Neural progenitor cell (in vitro differentiated cells): ENCODE data around the gene WNK1. TPM values are rescaled to one million over a fixed set of nuclear protein-coding genes. Genes with fewer than 3 reads are reported as not detected.

Source experiments
- DNase-seq: peaks from one replicate; pipeline ENCODE4 v3.0.0-alpha.2; 2016; ENCODE audit warnings: low spot score
- H2AFZ ChIP-seq: fragments of 200-600 bp; sonication (generic); replicated peaks from 2 replicates; pipeline ENCODE4 v1.6.1; 2016; ENCODE audit warnings: antibody characterized with exemption
- H3F3A ChIP-seq: fragments of 200-600 bp; sonication (generic); 2 replicates; pipeline ENCODE4 v1.6.1; 2016; ENCODE audit warnings: antibody characterized with exemption, low read depth
- H3K27ac ChIP-seq: fragments of 200-600 bp; sonication (generic); 2 replicates; pipeline ENCODE4 v1.5.1; 2016; ENCODE audit warnings: mild to moderate bottlenecking
- H3K27me3 ChIP-seq: fragments of 200-600 bp; sonication (generic); 2 replicates; pipeline ENCODE4 v1.6.1; 2016; ENCODE audit warnings: mild to moderate bottlenecking, moderate library complexity
- H3K36me3 ChIP-seq: fragments of 200-600 bp; sonication (generic); 2 replicates; pipeline ENCODE4 v1.5.1; 2016
- H3K4me1 ChIP-seq: fragments of 200-600 bp; sonication (generic); 2 replicates; pipeline ENCODE4 v1.6.1; 2016; ENCODE audit warnings: mixed run types
- H3K4me2 ChIP-seq: fragments of 200-600 bp; sonication (generic); 2 replicates; pipeline ENCODE4 v1.6.1; 2016
- H3K4me3 ChIP-seq: fragments of 200-600 bp; sonication (generic); 2 replicates; pipeline ENCODE4 v1.5.1; 2016
- H3K79me2 ChIP-seq: fragments of 200-600 bp; sonication (generic); 2 replicates; pipeline ENCODE4 v1.6.1; 2016; ENCODE audit warnings: low read depth
- H3K9ac ChIP-seq: fragments of 200-600 bp; sonication (generic); 2 replicates; pipeline ENCODE4 v1.6.1; 2016
- H3K9me3 ChIP-seq: fragments of 200-600 bp; sonication (generic); 2 replicates; pipeline ENCODE4 v1.5.1; 2016; ENCODE audit warnings: low read depth
- H4K20me1 ChIP-seq: fragments of 200-600 bp; sonication (generic); 2 replicates; pipeline ENCODE4 v1.6.1; 2016; ENCODE audit warnings: low read depth
- H3K27ac Mint-ChIP-seq: 3 replicates; pipeline ENCODE4 v1.8.0; 2021; ENCODE audit warnings: mixed read lengths
- H3K27me3 Mint-ChIP-seq: 2 replicates; pipeline ENCODE4 v1.8.0; 2022; ENCODE audit warnings: low read depth, mild to moderate bottlenecking, inconsistent platforms, moderate library complexity, mixed read lengths; ENCODE audit not compliant: insufficient read depth
- H3K36me3 Mint-ChIP-seq: 3 replicates; pipeline ENCODE4 v1.8.0; 2021; ENCODE audit warnings: mixed read lengths
- H3K4me1 Mint-ChIP-seq: 3 replicates; pipeline ENCODE4 v1.8.0; 2021; ENCODE audit warnings: mixed read lengths
- H3K4me3 Mint-ChIP-seq: 3 replicates; pipeline ENCODE4 v1.8.0; 2021; ENCODE audit warnings: mild to moderate bottlenecking, moderate library complexity, mixed read lengths
- H3K9me3 Mint-ChIP-seq: 3 replicates; pipeline ENCODE4 v1.8.0; 2020; ENCODE audit warnings: mixed read lengths
- EZH2 ChIP-seq: fragments of 200-600 bp; sonication (generic); IDR thresholded peaks from 2 replicates; pipeline ENCODE4 v1.6.1; 2017; ENCODE audit warnings: antibody characterized with exemption, mild to moderate bottlenecking, moderate library complexity
- EZH2phosphoT487 ChIP-seq: fragments of 200-600 bp; sonication (generic); IDR thresholded peaks from 2 replicates; pipeline ENCODE4 v1.6.1; 2017; ENCODE audit warnings: antibody characterized with exemption
- total RNA-seq: library from RNA; depleted of rRNA; stranded (reverse); fragments of >200 nt; gene quantifications from 2 replicates; pipeline ENCODE4 v1.2.3, GENCODE V29; 2015; ENCODE audit warnings: low replicate concordance
- TF ChIP-seq, protein P1 (sequence below): fragments of 200-600 bp; sonication (generic); IDR thresholded peaks from 2 replicates; pipeline ENCODE4 v1.5.1; 2017; ENCODE audit warnings: antibody characterized with exemption, mild to moderate bottlenecking

Gene WNK1
- total RNA-seq, 1 donor from 2014 or later: 73.1 TPM

DNA sequence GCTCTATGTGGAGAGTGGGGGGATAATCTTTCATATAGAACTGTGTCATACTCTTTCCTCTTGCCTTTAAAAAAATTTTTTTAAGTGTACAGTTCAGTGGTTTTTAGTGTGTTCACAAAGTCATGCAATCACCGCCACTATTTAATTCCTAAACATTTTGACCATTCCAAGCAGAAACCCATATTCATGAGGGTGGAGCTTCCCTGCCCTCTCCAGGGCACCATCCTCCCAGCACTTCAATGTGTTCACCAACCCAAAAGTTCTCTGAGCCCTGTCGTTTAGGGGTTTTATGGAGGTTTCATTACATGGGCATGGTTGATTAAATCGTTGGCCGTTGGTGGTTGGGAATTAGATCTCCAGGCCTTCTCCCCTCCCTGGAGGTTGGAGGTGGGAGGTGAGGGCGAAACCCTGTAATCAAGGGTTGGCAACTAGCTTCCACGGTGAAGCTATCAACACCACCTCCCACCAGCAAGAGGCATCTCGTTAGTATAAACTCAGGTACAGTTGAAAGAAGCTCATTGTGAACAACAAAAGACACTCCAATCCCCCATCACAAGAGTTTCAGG lies 42.8 kb upstream of the WNK1 start:
- no peak overlapping the region for H3K9ac ChIP-seq
- no peak overlapping the region for H2AFZ ChIP-seq
- Mint-ChIP-seq H3K36me3 (no peaks in the 10 kb centered on the region), H3K9me3 (peaks cover 2% of the 10 kb centered on the region), H3K4me1 (peaks cover 6% of the 10 kb centered on the region), H3K27ac (no peak overlapping the region), H3K4me3 (no peak overlapping the region), H3K27me3 (peaks cover 12% of the 10 kb centered on the region)
- no peaks in the 10 kb centered on the region for H3K36me3 ChIP-seq
- no peak for DNase-seq
- peaks cover 3% of the 10 kb centered on the region for H3K4me1 ChIP-seq
- no peaks in the 10 kb centered on the region for H3K9me3 ChIP-seq
- H3K27ac ChIP-seq: no peak overlapping the region
- TF ChIP-seq, protein P1, sequence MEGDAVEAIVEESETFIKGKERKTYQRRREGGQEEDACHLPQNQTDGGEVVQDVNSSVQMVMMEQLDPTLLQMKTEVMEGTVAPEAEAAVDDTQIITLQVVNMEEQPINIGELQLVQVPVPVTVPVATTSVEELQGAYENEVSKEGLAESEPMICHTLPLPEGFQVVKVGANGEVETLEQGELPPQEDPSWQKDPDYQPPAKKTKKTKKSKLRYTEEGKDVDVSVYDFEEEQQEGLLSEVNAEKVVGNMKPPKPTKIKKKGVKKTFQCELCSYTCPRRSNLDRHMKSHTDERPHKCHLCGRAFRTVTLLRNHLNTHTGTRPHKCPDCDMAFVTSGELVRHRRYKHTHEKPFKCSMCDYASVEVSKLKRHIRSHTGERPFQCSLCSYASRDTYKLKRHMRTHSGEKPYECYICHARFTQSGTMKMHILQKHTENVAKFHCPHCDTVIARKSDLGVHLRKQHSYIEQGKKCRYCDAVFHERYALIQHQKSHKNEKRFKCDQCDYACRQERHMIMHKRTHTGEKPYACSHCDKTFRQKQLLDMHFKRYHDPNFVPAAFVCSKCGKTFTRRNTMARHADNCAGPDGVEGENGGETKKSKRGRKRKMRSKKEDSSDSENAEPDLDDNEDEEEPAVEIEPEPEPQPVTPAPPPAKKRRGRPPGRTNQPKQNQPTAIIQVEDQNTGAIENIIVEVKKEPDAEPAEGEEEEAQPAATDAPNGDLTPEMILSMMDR: no peak
- TF ChIP-seq EZH2 (no peak), EZH2phosphoT487 (no peak)
- no peaks in the 10 kb centered on the region for H3K79me2 ChIP-seq
- H3K4me2 ChIP-seq: no peak overlapping the region
- no peaks in the 10 kb centered on the region for H3F3A ChIP-seq
- no peak overlapping the region for H3K4me3 ChIP-seq
- no peaks in the 10 kb centered on the region for H4K20me1 ChIP-seq
- H3K27me3 ChIP-seq: no peaks in the 10 kb centered on the region

DNA sequence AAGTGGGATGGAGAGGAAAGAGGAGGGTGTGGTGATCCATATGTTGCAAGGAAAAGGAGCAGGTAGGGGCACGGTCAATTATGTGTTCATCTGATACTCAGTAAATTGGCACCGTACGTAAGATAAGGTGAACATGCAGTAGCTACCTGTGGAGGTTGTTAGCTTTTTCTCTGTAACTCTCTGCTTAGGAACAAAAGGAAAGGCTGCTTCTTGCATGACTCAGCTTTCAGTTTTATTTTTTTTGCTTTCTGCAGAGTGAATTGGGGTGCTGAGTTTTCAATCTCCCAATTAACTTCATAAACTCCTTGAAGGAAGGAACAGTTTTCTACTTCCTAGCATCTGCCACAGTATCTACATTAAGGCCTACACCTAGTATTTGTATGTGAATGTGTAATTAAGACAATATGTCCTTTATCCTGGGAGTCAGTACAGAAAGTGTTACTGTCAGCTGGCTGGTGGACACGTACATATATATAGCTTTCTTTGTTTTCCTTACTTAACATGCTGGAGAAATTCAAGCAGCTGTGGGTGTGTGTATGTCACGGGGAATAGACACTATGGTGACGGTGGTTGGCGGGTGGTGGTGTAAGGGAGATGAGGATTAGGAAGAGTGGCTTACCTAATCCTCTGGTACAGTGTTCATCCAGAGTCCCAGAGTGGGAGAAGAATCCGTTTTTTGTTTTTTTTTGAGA lies 40.1 kb upstream of the WNK1 start:
- Mint-ChIP-seq H3K9me3 (no peaks in the 10 kb centered on the region), H3K4me3 (no peak overlapping the region), H3K27ac (peak overlapping the region; percentile 57), H3K36me3 (no peaks in the 10 kb centered on the region), H3K27me3 (peaks cover 7% of the 10 kb centered on the region), H3K4me1 (peaks cover 10% of the 10 kb centered on the region)
- H3K4me3 ChIP-seq: no peak overlapping the region
- no peak overlapping the region for H3K27ac ChIP-seq
- H4K20me1 ChIP-seq: no peaks in the 10 kb centered on the region
- no peaks in the 10 kb centered on the region for H3K27me3 ChIP-seq
- no peak overlapping the region for H3K4me2 ChIP-seq
- TF ChIP-seq EZH2: no peak
- TF ChIP-seq, protein P1: no peak
- no peak for TF ChIP-seq EZH2phosphoT487
- no peaks in the 10 kb centered on the region for H3K36me3 ChIP-seq
- H3K4me1 ChIP-seq: peaks cover 3% of the 10 kb centered on the region
- peak overlapping the region; percentile 18 for H2AFZ ChIP-seq
- no peak for DNase-seq
- no peaks in the 10 kb centered on the region for H3F3A ChIP-seq
- no peaks in the 10 kb centered on the region for H3K79me2 ChIP-seq
- no peak overlapping the region for H3K9ac ChIP-seq
- H3K9me3 ChIP-seq: no peaks in the 10 kb centered on the region

DNA sequence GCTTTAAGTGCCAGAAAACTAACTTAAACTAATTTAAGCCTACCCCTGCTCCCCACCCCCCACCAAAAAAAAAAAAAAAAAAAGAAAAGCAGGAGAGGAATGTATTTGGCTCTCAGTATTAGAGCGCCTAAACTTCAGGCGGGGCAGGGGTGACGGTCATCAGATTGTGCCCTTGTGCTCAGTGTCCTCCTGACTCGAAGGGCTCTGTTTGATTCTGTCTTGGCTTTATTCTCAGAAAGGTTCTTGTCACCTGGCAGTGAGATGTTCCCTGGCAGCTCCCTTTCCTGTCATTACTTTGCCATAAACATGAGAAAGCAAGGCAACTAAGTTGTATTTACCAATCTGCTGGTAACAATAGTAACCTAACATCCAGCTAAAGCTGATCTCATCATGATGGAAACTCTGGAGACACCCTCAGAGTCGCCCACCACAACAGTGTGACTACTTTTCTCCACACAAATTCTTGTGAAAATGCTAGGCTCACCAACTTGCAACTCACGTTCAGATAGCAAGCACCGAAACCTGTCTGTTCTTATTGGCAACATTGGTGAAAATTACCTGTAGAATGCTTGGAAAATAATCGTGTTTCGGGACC lies 39.0 kb upstream of the WNK1 start:
- Mint-ChIP-seq H3K4me1 (peaks cover 10% of the 10 kb centered on the region), H3K27ac (no peak overlapping the region), H3K9me3 (no peaks in the 10 kb centered on the region), H3K36me3 (no peaks in the 10 kb centered on the region), H3K27me3 (peaks cover 4% of the 10 kb centered on the region), H3K4me3 (no peak overlapping the region)
- H3K27me3 ChIP-seq: no peaks in the 10 kb centered on the region
- no peak overlapping the region for H3K9ac ChIP-seq
- H3K9me3 ChIP-seq: no peaks in the 10 kb centered on the region
- no peaks in the 10 kb centered on the region for H3F3A ChIP-seq
- H3K27ac ChIP-seq: no peak overlapping the region
- no peaks in the 10 kb centered on the region for H3K36me3 ChIP-seq
- no peaks in the 10 kb centered on the region for H3K79me2 ChIP-seq
- no peak overlapping the region for H3K4me2 ChIP-seq
- no peak overlapping the region for H3K4me3 ChIP-seq
- H2AFZ ChIP-seq: no peak overlapping the region
- peaks cover 3% of the 10 kb centered on the region for H3K4me1 ChIP-seq
- TF ChIP-seq EZH2phosphoT487 (no peak), EZH2 (no peak)
- TF ChIP-seq, protein P1: no peak
- H4K20me1 ChIP-seq: no peaks in the 10 kb centered on the region
- DNase-seq: no peak
